ENCODE data around the gene DDIT4L. TPM values are rescaled to one million over a fixed set of nuclear protein-coding genes. Genes with fewer than 3 reads are reported as not detected.

The DDIT4L gene, protein sequence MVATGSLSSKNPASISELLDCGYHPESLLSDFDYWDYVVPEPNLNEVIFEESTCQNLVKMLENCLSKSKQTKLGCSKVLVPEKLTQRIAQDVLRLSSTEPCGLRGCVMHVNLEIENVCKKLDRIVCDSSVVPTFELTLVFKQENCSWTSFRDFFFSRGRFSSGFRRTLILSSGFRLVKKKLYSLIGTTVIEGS
- 1 to 10 TPM; 1.0 to 9.0 TPM for total RNA-seq

DNA sequence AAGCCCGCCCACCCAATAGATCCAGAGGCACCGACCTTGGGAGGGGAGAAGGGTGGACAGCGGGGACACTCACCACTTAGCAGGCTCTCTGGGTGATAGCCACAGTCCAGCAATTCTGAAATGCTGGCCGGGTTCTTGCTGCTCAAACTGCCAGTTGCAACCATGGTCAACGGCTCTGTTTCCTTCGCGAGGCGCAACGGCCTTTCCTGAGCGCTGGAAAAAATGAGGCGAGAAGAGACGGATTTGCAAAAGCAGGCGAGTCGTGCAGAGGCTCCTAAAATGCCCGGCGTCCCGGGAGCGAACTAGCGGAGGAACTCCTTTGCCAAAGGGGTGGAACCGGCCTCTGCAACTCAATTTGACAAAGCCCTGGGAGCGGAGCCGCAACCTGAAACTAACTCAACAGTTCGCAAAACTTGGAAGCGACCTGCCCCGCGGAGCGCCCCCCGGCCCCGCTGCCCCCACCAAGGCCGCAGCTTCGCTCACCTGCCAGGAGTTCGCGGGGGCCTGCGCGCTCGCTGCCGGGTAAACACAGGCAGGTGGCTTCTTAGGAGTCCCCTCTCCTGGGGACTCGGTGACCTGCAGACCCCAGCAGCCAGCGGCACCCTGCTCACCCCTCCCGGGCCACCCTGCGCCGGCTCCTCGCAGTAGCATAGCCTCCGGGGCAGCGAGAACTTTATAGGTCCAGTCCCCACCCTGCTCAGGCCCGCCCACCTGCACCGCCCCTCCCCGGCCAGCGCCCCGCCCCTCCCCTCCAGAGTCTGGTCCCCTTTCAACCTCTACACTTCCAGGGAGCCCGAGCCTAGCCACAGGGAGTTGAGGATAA, at the start of gene DDIT4L:
DDIT4L (minus strand) TSS at position 649 of the 823 bp plus-strand sequence; CDS start at position 164, 485 bp downstream.

Other genes with a start within 250 kb of the DDIT4L start
- 10 to 100 TPM; 34.1 to 47.6 TPM for gene DNAJB14, start 243.8 kb downstream of the DDIT4L start, total RNA-seq
- gene H2AZ1, start 240.2 kb downstream of the DDIT4L start, total RNA-seq, result 1,000 to 10,000 TPM in 1 of 2 donors, 100 to 1,000 TPM in 1; 472 to 1,577 TPM

Measured in melanocyte of skin (primary cell).